Left lobe of liver (tissue), 2 donors: ENCODE measurements around the gene FMN2. TPM values are rescaled to one million over a fixed set of nuclear protein-coding genes. Genes with fewer than 3 reads are reported as not detected.

Experiments
- ATAC-seq: fragments of 200-7000 bp; cut with Tn5 transposase; one replicate; pipeline ENCODE4 v1.9.1; 2020; ENCODE audit warnings: mild to moderate bottlenecking, moderate library complexity
- DNase-seq: peaks from one replicate; pipeline ENCODE4 v3.0.0-alpha.2; 2020; ENCODE audit warnings: low spot score
- total RNA-seq: library from RNA; stranded (reverse); gene quantifications from one replicate; pipeline ENCODE4 v1.2.1, GENCODE V29; 2021
- donor health status: DM: no; HTN: no; CAD: no; lungs with moderate emphysema.
- donor health status: DM: no; HTN: yes; CAD: no.

Gene FMN2
- total RNA-seq, 1 donor from 2014 or later = not detected

DNA sequence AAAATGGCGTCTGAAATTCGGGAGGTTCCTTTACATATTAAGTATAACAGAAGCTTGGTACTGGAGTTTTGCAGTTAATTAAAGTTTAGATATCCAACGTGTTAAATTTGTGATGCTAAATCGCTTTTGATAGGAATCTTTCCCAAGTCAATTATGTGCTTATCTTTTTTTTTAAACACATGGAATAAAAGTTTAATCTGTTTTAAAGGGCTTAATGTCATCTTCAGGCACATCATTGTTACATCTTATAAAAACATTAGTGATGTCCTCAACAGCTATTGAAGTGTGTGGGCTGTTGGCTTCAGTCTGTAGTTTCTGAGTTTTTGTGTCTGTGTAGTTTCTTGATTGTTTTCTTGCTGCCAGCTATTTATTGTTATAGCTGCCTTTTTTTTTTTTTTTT lies 5.3 kb downstream of the FMN2 start:
- no peak for DNase-seq
- ATAC-seq = no peak

DNA sequence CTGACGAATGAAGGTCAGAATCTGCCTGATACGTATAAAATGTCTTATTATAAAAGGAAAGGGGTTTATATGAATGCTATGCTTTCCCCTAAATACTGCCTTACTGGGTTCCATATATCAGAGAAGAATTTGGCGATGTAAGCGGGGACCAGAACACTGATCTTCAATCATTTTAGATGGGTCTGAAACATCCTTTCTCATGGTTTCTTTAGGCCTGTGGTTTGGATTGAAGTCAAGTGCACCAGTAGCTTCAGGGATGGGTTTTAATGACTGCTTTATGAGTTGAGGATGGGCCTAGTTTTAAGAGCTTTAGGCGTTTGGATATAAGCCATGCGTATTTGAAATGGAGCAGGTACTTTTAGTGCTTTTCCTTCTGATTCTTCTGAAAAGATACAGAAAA lies 6.9 kb downstream of the FMN2 start:
- ATAC-seq (no peak), DNase-seq (no peak)

DNA sequence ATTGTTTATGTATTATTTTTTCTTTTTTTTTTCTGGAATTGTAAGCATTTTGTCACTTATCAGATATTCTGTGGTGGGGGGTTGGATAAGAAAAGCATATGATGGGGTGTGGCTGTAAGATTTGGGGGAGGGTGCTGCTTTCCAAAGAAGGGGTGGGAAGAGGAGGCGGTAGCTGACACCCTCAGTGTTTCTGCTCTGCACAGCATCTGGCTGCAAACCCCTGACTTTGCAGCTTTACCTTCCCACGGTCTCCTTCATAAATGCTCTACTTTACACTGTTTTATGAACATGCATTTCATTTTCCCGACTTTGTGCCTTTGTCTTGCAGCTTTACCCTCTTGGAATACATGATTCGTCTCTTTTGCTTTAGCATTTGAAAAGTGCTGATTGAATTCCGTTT lies 7.6 kb downstream of the FMN2 start:
- DNase-seq = no peak
- no peak for ATAC-seq

DNA sequence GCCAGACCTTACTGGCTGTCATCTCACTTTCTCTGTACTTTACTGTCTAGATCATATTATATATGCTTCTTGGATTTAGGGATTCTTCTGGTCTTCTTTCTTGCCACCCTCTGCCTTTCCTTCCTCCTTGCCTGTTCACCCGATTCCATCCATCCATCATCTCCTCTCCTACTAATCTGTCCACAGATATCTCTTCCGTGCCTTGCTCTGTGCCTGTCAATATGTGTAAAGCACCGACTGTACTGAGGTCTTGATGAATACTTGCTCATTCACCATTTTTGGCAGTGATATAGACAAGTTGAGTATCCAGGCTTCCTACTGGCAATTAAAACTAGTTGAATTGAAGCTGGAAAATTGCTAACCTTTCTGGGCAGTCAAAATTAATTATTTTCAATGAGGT lies 8.1 kb downstream of the FMN2 start:
- ATAC-seq = no peak

DNA sequence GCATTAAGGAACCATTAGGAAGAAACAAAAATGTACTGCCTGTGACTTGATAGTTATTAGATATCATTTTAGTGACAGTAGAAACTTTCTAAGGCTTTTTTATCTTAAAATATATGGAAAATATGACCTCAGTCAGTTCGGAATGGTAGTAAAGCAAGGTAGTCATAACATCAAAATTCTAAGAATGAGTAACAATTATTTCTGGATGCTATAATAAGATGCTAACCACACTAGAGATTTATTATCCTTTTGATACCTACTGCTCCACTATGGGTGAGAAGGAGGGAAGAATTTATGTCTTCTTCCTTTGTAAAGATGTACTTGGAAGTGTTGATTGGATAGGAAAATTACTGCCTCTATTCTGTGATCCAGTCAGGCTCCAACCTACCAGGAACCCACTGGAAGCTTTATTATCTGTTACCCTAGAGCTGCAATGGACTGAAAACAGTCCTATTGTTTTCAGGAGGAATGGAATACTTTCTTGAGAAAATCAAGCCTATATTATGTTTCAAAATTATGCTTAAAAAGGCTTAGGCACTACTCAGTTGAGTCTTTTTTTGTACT lies 8.8 kb downstream of the FMN2 start:
- DNase-seq (no peak), ATAC-seq (no peak)

More for the DNA sequence above, 8.1 kb downstream of the FMN2 start:
- no peak for DNase-seq

DNA sequence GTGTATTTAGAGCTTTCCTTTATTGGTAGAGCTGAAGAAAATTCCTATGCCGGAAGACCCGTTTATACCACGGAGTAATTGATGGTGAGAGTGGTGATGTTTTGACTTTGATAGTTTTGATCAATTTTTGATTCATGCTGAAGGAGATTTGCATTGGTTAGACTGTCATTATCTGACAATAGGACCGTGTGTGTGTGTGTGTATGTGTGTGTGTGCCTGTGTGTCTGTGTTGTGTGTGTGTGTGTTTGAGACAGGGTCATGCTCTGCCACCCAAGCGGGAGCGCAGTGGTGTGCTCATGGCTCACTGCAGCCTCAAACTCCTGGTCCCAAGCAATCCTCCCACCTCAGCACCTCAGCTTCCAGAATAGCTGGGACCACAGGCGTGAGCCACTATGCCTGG lies 9.6 kb downstream of the FMN2 start:
- DNase-seq = no peak
- no peak for ATAC-seq

DNA sequence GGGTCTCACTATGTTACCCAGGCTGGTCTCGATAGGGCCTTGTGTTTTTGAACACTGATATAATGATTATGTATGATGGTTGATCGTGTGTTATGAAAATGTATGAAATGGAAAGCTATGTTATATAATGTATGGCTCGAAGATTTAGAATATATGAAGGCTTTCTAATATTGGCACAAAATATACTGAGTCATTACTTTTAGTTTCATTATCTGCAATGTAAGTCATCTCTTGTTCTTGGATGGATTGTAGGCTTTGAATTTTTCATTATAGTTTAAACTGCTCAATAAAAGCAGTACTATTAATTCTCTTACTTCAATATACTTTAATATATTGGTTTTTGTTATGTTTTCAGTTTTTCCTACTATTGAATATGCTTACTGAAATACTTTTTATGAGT lies 10.1 kb downstream of the FMN2 start:
- no peak for DNase-seq
- no peak for ATAC-seq

DNA sequence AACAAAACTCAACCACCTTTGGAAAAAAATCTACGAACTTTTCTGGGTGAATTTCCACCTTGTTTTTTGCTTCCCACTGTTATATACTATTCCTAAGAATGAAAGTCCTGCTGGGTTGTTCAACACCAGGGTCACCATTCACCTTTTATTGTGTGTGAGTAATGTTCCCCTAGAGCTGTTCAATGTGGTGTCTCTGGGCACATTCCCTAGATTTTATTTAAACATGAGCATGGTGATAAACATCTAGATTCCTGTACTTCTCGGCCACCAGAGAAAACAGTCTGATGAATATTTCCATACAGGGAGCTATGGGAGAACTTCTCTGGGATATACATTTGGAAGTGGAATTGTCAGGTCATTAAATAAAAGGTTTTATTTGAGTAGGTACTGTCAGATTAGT lies 13.0 kb downstream of the FMN2 start:
- ATAC-seq = no peak
- no peak for DNase-seq

DNA sequence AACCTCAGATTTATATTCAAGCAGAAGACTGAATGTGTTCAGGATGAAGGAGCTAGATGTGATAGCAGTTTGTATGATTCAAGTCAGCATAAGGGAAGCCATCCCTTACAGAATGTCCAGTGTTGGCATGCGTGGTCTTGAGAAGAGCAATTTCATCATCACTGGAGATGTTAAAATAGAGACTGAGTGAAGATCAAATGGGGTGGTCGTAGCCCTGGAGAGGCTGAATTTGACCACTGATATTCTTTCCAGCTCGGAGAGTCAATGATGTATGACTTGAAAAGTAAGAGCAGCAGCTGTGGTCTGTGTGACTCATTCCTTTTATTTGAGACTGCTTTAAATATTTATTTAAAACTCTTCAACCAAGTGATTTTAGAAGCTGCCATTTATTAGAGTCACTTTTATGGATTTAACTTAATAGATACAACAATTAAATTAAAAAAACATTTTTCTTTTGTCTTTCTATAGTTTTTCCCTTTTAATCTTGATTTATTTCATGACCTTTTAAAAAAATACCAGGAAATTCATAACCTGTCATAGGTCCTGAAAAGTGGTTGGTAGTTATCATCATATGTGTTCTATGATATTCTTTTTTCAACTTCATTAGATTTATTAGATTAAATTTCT lies 15.5 kb downstream of the FMN2 start:
- ATAC-seq (no peak), DNase-seq (no peak)

DNA sequence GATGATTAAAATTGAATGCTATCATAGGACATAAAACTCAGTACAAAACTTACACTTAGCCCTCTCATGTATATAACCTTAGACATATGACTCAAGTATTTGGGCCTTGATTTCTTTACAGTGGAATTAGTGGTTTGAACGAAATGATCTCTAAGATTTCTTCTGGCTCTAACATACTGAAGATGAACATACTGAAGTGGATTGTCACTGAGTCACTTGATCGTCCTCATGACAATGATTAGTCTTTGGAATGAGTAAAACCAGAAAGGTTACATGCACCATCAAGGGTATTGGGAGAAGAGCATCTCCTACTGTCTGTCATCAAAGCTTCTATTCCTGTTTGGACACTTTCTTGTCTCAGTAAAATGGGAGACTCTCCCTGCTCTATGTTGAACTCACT lies 17.4 kb downstream of the FMN2 start:
- no peak for ATAC-seq
- DNase-seq = no peak

DNA sequence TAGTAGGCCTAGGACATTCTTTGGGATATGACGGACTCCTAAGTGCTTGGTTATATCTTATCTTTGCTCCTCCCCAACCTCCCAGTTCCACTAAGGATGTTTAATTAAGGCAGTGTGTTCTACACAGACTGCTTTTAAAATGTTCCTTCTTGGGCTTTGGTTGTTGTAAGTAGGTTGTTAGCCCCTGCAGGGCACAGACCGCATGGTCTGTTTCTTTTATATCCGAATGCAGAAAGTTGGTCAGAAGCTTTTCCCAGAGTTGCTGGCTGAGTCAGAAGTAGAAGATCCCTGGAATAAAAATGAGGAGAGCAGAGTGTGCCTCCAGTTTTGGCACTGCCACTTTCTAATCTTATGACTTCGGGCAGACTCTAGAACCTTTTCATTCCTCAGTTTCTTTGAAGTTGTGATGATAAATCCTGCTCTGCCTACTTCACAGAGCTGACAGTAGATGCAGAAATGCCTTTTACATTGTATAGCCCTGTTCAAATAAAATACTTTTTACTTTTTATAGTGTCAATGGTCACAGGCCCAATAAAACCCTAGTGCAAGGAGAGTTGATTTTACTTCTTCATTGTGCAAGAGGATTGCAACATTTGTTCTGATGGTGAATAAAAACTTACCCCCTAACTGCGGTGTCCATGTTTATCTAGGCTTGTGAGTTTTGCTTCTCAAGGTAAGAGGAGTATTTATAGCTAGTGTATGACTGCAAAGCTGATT lies 18.4 kb downstream of the FMN2 start:
- no peak for DNase-seq
- ATAC-seq = no peak

DNA sequence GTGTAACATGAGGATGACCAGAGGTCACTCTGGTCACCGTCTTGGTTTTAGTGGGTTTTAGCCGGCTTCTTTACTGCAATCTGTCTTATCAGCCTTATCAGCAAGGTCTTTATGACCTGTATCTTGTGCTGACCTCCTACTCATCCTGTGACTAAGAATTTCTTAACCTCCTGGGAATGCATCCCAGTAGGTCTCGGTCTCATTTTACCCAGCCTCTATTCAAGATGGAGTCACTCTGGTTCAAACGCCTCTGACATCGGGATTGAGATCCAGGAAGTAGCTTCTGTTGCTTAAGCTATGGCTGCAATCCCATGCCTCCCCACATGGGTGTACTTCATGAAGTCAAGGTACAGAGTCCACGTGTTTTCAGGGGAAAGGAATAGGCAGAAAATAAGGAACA lies 19.9 kb downstream of the FMN2 start:
- DNase-seq (no peak), ATAC-seq (no peak)

DNA sequence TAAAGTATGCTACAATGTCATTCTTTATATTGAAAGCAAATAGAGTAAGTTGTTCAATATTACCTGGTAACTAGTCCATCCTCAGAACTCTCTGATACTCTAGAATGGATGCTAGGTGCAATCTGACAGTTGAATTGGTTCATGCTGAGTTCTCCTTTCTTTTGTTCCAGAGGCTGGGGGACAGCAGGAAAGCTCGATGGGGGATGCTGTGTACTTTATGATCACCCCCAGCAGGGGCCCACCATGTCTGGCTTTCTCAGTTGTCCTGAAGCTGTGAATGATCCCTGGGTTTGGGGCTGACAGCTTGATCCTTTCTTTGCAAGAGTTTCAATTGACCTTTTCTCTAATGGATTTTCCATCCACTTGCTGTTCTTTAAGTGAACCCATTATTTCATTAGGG lies 22.5 kb downstream of the FMN2 start:
- ATAC-seq (no peak), DNase-seq (no peak)

DNA sequence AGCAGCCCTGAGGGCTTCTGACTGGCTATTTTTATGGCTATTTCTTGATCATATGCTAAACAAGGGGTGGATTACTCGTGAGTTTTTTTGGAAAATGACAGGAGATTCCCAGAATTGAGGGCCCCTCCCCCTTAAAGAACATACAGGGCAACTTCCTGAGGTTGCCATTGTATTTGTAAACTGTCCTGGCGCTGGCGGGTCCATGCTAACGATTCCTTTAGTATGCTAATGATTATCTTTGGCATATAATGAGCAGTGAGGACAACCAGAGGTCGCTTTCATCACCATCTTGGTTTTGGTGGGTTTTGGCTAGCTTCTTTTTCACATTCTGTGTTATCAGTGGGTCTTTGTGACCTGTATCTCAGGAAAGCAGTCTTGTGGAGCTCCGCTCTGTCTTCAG lies 24.1 kb downstream of the FMN2 start:
- DNase-seq (no peak), ATAC-seq (no peak)

DNA sequence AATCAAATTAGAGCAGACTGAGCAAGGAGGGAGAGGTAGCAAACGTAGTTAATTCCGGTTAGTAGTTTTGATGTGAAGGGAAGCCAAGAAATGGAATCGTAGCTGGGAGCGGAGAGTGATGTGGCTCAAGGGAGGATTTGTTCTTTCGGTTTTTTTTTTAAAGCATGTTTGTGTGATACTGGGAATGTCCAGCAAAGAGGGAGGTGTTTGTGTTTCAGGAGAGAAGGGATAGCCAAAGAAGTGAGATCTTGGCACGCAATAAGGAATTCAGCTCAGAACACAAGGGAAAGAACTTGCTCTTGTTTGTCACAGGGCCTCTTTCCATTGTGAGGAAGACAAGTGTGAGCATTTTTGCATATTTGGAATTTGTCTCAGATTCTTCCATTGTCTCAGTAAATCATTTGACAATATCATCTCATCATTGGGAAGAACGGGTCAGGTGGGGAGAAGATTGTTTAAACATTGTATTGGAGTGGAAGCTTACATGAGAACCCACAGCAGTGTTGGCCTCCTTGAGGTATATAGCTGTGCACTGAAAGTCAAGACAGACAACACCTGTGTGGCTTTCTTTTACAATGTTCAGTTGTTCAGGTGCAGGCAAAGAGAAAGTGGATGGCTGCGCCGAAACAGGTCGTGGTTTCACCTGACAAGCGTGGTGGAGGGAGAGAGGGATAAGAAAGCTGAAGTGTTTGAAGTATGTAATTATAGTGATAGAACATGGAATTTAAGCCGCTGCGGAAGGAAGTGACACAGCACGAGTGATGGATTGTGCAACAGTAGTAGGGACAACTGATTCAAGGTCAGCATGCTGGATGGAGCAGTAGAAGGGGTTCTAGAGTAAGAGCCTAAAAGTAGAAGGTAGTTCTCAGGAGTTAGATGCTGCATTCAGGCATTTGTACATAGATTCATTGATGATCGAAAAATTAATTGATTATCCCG lies 25.4 kb downstream of the FMN2 start:
- DNase-seq (no peak), ATAC-seq (no peak)

DNA sequence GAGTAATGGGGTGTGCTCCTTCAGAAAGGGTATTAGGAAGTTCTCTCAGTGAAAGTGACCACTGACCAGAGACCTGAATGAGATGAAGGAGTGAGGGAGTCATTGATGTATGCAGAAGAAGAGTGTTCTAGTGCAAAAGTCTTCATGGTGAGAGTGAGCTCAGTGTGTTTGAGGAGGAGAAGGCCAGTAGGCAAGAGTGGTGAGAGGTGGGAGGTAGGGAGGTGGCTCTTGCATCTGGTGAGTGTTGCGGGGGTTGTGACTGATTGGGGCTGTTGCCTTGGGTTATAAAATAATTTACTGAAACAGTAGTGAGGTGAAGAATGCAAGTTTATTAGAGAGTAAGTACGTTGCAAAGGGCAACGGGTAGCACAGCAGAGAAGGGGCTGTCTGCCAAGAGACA lies 26.2 kb downstream of the FMN2 start:
- DNase-seq = no peak
- no peak for ATAC-seq

DNA sequence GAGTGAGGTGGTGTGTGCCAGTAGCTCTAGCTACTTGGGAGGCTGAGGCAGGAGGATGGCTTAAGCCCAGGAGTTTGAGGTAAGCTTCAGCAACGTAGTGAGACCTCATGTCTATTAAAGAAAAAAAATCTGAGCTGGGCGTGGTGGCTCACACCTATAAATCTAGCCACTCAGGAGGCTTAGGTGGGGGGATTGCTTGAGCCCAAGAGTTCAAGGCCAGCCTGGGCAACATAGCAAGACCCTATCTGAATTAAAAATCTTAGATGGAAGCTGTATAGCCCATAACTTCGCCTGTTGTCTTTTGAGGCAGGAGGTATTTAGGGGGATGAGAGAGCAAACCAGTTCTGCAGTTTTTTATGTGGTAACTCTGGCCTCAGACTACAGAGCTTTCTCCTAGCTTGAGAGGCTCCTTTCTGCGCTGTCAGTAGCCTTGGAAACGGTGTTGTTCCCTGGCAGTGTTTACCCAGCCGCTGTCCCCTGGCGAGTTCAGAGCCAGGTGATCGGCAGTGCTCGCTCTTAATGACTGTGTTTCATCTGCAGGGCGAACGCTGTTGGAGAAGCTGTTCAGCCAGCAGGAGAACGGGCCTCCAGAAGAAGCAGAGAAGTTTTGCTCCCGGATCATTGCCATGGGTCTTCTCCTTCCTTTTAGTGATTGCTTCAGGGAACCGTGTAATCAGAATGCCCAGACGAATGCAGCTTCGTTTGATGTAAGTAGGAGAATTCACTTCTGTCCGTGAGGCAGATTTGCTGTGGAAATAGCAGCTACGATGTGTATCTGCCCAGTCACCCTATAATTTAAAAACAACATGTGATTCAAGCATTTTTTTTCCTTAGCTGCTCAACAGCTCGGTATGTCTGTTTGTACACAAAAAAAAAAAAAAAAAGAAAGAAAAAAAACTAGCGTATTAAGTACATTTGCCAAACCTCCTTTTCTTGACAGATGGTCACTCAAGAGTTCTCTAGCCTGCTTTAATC lies 31.2 kb downstream of the FMN2 start:
- DNase-seq (no peak), ATAC-seq (no peak)

DNA sequence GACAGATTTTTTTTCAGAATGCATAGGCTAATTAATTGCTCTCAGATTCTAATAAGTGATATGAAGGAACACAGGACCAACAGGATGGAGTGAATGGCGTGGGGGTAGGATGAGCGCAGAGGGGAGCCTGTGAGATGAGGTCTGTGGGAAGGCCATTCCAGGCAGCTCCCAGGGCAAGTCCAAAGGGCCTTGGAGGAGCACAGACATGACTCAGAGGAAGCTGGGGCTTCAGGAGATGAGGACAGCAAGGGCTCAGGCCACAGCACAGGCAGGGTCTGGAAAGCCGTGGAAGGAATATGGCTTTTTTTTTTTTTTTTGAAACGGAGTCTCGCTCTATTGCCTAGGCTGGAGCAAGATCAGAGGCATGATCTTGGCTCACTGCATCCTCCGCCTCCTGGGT lies 35.1 kb downstream of the FMN2 start:
- DNase-seq (no peak), ATAC-seq (no peak)

DNA sequence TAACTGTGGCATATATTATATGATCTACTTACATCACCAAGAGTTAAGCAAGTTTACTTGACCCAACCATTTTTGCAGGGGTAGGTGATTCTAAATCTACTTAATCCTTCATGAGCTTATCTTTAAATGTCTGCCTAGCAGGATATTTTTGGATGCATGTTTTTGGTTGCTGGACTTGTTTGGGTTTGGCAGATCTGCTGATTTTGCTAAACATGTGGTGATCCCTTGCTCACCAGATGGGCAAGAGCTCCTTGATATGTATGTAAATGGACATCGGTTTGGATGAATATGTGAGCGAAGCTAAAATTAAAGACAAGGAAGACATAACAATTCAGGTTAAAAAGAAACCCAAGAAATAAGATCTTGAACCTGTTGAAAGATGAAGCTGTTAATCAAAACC lies 36.7 kb downstream of the FMN2 start:
- DNase-seq = no peak
- ATAC-seq = no peak

DNA sequence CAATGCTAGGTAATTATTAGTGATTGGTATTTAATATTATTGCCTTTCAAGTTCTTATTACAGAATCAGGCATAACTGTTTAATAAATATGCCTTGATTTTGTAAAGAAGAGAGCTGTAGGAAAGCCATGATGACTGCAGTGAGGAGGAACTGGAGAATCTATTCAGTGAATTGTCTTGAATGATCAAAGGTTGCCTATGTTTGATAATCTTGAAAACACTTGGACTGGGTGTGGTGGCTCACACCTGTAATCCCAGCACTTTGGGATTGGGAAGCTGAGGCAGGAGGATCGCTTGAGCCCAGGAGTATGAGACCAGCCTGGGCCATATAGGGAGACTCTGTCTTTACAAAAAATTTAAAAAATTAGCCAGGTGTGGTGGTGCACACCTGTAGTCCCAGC lies 42.4 kb downstream of the FMN2 start:
- no peak for DNase-seq
- no peak for ATAC-seq
